Fibroblast of mammary gland (primary cell): ENCODE data around the gene CTDP1.

ENCODE experiments used
- DNase-seq: peaks from one replicate; pipeline ENCODE4 v3.0.0-alpha.2; 2010; ENCODE audit warnings: low read depth
- H3K4me3 ChIP-seq: 2 replicates; pipeline ENCODE4 v1.5.1; 2011; ENCODE audit warnings: low read depth, mild to moderate bottlenecking, low read length, moderate library complexity; ENCODE audit not compliant: control insufficient read depth
- TF ChIP-seq, protein P1 (sequence below): conservative IDR thresholded peaks from 2 replicates; pipeline ENCODE4 v1.5.1; 2011; ENCODE audit warnings: low read depth, low read length, inconsistent platforms; ENCODE audit not compliant: control insufficient read depth, insufficient read depth

Gene CTDP1

DNA sequence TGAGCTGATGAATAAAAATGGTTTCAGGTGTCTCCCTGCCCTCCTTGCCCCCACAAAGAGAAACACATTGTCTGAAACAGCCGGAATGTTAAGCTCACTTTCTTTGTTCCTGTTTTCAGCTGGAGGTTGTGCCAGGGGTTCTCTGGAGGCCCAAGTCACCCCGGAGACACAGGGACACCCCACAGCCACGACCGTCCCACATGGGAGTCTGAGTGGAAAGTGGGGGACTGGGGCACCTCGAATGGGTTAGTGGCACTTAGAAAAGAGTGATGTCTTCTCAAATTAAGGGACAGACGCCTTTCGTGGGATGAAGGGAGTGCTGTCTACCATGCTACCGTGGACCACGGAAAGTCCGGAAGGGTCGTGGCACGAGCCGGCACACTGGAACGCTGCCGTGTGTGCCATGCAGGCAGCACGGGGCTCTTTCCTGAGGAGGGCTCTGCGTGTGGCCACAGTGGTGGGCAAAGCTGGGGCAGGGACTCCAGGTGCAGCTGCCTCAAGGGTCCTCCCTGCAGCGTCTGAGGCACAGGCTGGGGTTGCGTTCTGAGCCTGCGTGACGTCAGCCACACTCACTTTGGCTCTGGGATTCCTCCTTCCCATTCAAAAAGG lies 39.4 kb upstream of the CTDP1 start:
- TF ChIP-seq, protein P1, sequence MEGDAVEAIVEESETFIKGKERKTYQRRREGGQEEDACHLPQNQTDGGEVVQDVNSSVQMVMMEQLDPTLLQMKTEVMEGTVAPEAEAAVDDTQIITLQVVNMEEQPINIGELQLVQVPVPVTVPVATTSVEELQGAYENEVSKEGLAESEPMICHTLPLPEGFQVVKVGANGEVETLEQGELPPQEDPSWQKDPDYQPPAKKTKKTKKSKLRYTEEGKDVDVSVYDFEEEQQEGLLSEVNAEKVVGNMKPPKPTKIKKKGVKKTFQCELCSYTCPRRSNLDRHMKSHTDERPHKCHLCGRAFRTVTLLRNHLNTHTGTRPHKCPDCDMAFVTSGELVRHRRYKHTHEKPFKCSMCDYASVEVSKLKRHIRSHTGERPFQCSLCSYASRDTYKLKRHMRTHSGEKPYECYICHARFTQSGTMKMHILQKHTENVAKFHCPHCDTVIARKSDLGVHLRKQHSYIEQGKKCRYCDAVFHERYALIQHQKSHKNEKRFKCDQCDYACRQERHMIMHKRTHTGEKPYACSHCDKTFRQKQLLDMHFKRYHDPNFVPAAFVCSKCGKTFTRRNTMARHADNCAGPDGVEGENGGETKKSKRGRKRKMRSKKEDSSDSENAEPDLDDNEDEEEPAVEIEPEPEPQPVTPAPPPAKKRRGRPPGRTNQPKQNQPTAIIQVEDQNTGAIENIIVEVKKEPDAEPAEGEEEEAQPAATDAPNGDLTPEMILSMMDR, result no peak
- DNase-seq, result no peak
- no peak overlapping the region for H3K4me3 ChIP-seq

DNA sequence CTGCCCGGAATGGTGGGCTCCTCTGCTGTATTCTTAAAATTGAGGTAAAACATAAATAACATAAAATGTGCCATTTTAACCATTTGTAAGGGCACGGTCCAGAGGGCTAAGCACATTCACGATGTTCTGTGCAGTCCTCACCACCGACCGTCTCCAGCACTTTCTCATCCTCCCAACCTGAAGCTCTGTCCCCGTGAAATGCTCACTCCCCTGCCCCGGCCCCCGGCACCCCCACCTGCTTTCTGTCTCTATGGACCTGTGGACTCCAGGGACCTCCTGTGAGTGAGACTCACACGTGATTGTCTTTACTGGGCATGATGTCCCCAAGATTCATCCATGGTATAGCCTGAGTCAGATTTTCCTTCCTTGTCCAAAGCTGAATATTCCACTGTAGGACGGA lies 38.7 kb upstream of the CTDP1 start:
- no peak overlapping the region for H3K4me3 ChIP-seq
- no peak for DNase-seq
- TF ChIP-seq, protein P1, result no peak

DNA sequence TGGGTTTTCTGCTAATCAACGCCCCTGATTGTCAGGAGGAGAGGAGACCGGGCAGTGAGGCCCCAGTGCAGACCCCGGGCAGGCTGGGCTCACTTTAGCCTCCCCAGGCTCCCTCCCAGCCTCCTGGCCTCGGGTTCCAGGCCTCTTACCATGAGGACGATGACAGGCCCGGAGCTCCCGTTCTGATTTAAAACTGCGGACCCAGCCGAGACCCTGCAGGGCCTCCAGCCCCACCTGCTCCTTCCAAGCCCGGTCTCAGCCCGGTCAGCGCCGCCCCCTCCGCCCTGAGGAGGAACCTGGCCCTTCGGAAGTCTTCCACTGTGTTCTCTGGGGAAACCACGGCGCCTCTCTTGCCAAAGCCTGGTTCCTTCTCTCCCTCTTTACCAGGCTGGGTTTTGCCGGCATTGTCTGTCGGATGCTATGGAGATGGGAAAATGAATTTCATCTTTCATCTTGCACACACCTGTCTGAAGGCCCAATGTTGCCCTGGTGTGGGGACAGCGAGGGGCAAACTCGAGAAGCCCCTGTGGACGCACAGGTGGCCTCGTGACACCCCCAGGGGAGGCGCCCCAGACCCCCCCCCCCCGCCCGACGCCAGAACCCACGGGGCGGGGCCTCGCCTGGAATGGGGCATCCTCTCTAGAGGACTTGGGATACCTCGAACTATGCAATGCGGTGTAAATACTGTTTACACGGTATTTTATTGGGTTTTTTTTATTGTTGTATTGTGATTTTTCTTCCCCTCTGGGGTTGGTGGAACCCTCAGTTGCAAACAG lies 37.7 kb upstream of the CTDP1 start:
- H3K4me3 ChIP-seq, result no peak overlapping the region
- no peak for DNase-seq
- TF ChIP-seq, protein P1, result no peak

DNA sequence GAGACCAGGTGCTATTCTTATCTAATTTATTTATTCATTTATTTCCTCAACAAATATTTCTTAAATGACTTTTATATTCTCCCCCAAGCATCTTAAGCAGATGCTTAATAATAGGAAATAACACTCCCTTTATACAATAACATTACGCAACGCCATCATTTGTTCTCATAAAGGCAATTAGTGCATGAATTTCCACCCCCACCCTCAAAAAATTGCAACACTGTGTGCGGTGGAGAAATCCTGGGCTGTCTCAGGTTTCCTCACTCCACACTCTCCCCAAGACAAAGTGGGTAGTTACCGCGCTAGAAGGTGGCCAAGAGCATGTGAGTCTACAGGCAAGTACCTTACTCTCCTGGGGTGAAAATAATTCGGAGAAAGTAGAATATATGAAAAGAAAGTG lies 37.0 kb upstream of the CTDP1 start:
- no peak overlapping the region for H3K4me3 ChIP-seq
- peak; percentile 23 for DNase-seq
- TF ChIP-seq, protein P1, result no peak

DNA sequence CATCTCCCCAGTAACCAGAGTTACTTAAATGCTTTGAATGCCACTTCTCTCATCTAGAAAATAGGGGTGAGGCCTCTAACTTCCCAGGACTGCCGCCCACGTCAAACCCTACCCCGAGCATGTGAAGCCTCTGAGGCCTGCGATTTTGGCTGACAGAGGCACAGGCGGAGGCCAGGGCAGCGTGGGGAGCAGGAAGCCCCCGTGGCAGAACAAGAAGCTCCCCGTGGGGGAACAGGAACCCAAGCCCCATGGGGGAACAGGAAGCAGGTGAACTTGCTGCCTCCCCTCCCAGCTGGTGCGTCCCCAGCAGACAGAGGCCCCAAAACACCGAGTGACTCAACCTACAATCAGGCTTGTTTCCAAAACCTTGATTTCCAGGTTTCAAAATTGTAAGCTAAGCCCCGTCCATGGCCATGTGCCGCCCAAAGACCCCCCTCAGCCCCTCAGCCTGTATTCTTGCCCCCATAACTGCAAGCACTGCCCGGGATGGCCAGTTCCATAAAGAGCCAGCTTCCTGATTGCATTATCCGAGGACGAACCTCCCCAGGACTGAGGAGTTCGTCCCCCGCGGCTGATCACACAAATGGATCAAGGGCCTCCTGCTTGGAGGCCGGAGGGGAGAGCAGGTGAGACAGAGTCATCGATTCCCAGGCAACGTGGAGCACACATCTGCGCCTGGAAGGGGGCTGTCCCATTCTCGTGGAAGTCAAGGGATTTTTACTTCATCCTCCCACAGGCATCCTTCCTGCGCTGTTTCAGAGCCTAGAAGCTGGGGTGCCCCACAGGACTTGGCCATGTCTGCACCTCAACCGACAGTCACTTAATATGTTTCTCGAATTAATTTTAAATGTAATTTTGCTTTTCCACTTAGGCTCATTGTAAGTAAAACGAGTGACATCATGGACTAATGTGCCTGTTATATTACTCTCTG lies 36.3 kb upstream of the CTDP1 start:
- DNase-seq, result no peak
- H3K4me3 ChIP-seq, result no peak overlapping the region
- TF ChIP-seq, protein P1, result no peak

DNA sequence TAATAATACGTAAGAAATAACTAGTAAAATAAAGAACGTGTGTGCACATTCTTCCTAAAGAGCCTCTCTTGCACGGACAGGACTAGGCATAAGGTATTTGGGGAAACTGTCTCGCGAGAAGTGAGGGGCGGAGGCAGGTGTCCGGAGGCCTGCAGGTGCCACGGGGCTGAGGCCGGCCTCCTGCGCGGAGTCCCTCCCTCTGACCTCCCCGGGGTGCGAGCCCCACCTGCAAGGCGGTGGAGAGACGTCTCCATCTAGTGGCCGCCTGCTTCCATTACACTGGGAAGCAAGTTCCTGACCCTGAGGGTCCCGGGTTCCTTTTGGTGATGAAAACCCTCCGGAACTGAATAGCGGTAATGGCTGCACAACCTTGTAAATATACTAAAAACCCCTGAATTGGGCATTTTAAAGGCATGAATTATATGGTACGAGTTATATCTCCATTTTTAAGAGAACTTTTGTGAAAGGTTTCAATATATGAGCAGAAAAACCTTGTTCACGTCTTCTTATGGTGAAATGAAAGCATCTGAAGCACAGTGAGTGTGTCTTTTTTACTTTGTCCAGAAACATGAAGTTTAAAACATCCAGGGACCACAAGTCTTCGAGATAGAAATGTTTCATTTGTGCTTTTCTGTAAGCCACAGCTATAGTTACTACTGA lies 35.5 kb upstream of the CTDP1 start:
- TF ChIP-seq, protein P1, result peak; percentile 85
- H3K4me3 ChIP-seq, result no peak overlapping the region
- peak; percentile 52 for DNase-seq
